HG03432 (cell line): ENCODE results near the gene POTEB3.
"Not testable (repeated sequence)": the region's sequence is repeated elsewhere in the genome, so short reads cannot be mapped to it uniquely, and the experiment has no call there.

Experiments
- ATAC-seq: cut with Tn5 transposase; IDR thresholded peaks from one replicate; pipeline ENCODE4 v1.9.1; 2021; ENCODE audit warnings: mild to moderate bottlenecking, moderate library complexity; ENCODE audit not compliant: unreplicated experiment

Gene POTEB3

GRCh38 chr15:21440399-21440798 is at the start of gene POTEB3:
Gene POTEB3, minus strand, starts transcription at chr15:21440499. Its CDS starts 488 bp downstream, at chr15:21440011.
- ATAC-seq: not testable (repeated sequence)

GRCh38 chr15:21453683-21454082 is 13.4 kb upstream of the POTEB3 start:
- not testable (repeated sequence) for ATAC-seq

GRCh38 chr15:21451920-21452563 is 11.7 kb upstream of the POTEB3 start:
- not testable (repeated sequence) for ATAC-seq

GRCh38 chr15:21451487-21451886 is 11.2 kb upstream of the POTEB3 start:
- not testable (repeated sequence) for ATAC-seq

- not testable (repeated sequence) for ATAC-seq
Measured at GRCh38 chr15:21407366-21407765, 32.9 kb downstream of the POTEB3 start.

GRCh38 chr15:21401531-21401930 is 38.8 kb downstream of the POTEB3 start:
- ATAC-seq: not testable (repeated sequence)

GRCh38 chr15:21399111-21399510 is 41.2 kb downstream of the POTEB3 start:
- not testable (repeated sequence) for ATAC-seq

- not testable (repeated sequence) for ATAC-seq
Measured at GRCh38 chr15:21398511-21398910, 41.8 kb downstream of the POTEB3 start.

GRCh38 chr15:21397656-21398055 is 42.6 kb downstream of the POTEB3 start:
- ATAC-seq: not testable (repeated sequence)

- ATAC-seq: not testable (repeated sequence)
Measured at GRCh38 chr15:21397186-21397585, 43.1 kb downstream of the POTEB3 start.

GRCh38 chr15:21385961-21386360 is 54.3 kb downstream of the POTEB3 start:
- not testable (repeated sequence) for ATAC-seq

- not testable (repeated sequence) for ATAC-seq
Measured at GRCh38 chr15:21383866-21384485, 56.3 kb downstream of the POTEB3 start.

- not testable (repeated sequence) for ATAC-seq
Measured at GRCh38 chr15:21373682-21374081, 66.6 kb downstream of the POTEB3 start.

- not testable (repeated sequence) for ATAC-seq
Measured at GRCh38 chr15:21369177-21369576, 71.1 kb downstream of the POTEB3 start.

GRCh38 chr15:21368625-21369024 is 71.7 kb downstream of the POTEB3 start:
- ATAC-seq: not testable (repeated sequence)
